Neural crest cell (in vitro differentiated cells): ENCODE results near the gene AZI2. TPM values are rescaled to one million over a fixed set of nuclear protein-coding genes. Genes with fewer than 3 reads are reported as not detected.

Experiments
- DNase-seq: peaks from one replicate; pipeline ENCODE4 v3.0.0; 2021; ENCODE audit warnings: low read depth, mixed read lengths, low spot score
- H3K27ac Mint-ChIP-seq: one replicate; pipeline ENCODE4 v1.8.0; 2021; ENCODE audit warnings: mild to moderate bottlenecking, mixed read lengths; ENCODE audit not compliant: unreplicated experiment
- H3K27me3 Mint-ChIP-seq: 2 replicates; pipeline ENCODE4 v1.8.0; 2021; ENCODE audit warnings: low read depth, mild to moderate bottlenecking, mixed read lengths
- H3K36me3 Mint-ChIP-seq: 2 replicates; pipeline ENCODE4 v1.8.0; 2021; ENCODE audit warnings: low read depth, mild to moderate bottlenecking, mixed read lengths
- H3K4me1 Mint-ChIP-seq: 2 replicates; pipeline ENCODE4 v1.8.0; 2021; ENCODE audit warnings: mixed read lengths
- H3K4me3 Mint-ChIP-seq: one replicate; pipeline ENCODE4 v1.8.0; 2021; ENCODE audit warnings: mild to moderate bottlenecking, mixed read lengths
- H3K9me3 Mint-ChIP-seq: 2 replicates; pipeline ENCODE4 v1.8.0; 2021; ENCODE audit warnings: mixed read lengths
- CTCF ChIP-seq: fragments of 200-600 bp; sonication (generic); conservative IDR thresholded peaks from 2 replicates; pipeline ENCODE4 v1.5.0; 2021; ENCODE audit warnings: antibody characterized with exemption, mild to moderate bottlenecking
- total RNA-seq: library from RNA; stranded (reverse); gene quantifications from 2 replicates; pipeline ENCODE4 v1.2.1, GENCODE V29; 2021

Gene AZI2
- total RNA-seq, 1 donor from 2014 or later = 61.0 TPM

GRCh38 chr3:28292622-28293021, 56.0 kb downstream of the AZI2 start:
- H3K4me3 Mint-ChIP-seq = no peak overlapping the region
- no peak for TF ChIP-seq CTCF
- peaks cover 4% of the 10 kb centered on the region for H3K4me1 Mint-ChIP-seq
- no peaks in the 10 kb centered on the region for H3K27me3 Mint-ChIP-seq
- peaks cover 2% of the 10 kb centered on the region for H3K36me3 Mint-ChIP-seq
- no peaks in the 10 kb centered on the region for H3K9me3 Mint-ChIP-seq
- no peak overlapping the region for H3K27ac Mint-ChIP-seq
- DNase-seq = no peak

- H3K9me3 Mint-ChIP-seq = no peaks in the 10 kb centered on the region
- peaks cover 2% of the 10 kb centered on the region for H3K36me3 Mint-ChIP-seq
- no peaks in the 10 kb centered on the region for H3K27me3 Mint-ChIP-seq
- DNase-seq = no peak
- H3K4me1 Mint-ChIP-seq = peaks cover 4% of the 10 kb centered on the region
- H3K27ac Mint-ChIP-seq = no peak overlapping the region
- TF ChIP-seq CTCF = no peak
- H3K4me3 Mint-ChIP-seq = no peak overlapping the region
These were observed 57.0 kb downstream of the AZI2 start for GRCh38 chr3:28291577-28291976.

- Mint-ChIP-seq H3K4me3 (no peak overlapping the region), H3K36me3 (peaks cover 2% of the 10 kb centered on the region), H3K4me1 (peaks cover 4% of the 10 kb centered on the region), H3K9me3 (no peaks in the 10 kb centered on the region), H3K27ac (no peak overlapping the region), H3K27me3 (no peaks in the 10 kb centered on the region)
- TF ChIP-seq CTCF = no peak
- DNase-seq = no peak
These were observed 57.7 kb downstream of the AZI2 start for GRCh38 chr3:28290863-28291300.

GRCh38 chr3:28287046-28287445, 61.6 kb downstream of the AZI2 start:
- H3K27ac Mint-ChIP-seq = no peak overlapping the region
- TF ChIP-seq CTCF = no peak

GRCh38 chr3:28286595-28286994, 62.0 kb downstream of the AZI2 start:
- peak; percentile 70 for TF ChIP-seq CTCF
- DNase-seq = no peak
- Mint-ChIP-seq H3K27me3 (no peaks in the 10 kb centered on the region), H3K9me3 (no peaks in the 10 kb centered on the region), H3K27ac (no peak overlapping the region), H3K36me3 (peaks cover 1% of the 10 kb centered on the region), H3K4me1 (peaks cover 2% of the 10 kb centered on the region), H3K4me3 (no peak overlapping the region)

More at GRCh38 chr3:28287046-28287445, 61.6 kb downstream of the AZI2 start:
- no peak for DNase-seq
- Mint-ChIP-seq H3K4me1 (peaks cover 4% of the 10 kb centered on the region), H3K9me3 (no peaks in the 10 kb centered on the region), H3K27me3 (no peaks in the 10 kb centered on the region), H3K36me3 (peaks cover 2% of the 10 kb centered on the region), H3K4me3 (no peak overlapping the region)

GRCh38 chr3:28280781-28281180, 67.8 kb downstream of the AZI2 start:
- Mint-ChIP-seq H3K4me3 (no peak overlapping the region), H3K27ac (no peak overlapping the region), H3K9me3 (no peaks in the 10 kb centered on the region), H3K4me1 (no peaks in the 10 kb centered on the region), H3K36me3 (peaks cover 5% of the 10 kb centered on the region), H3K27me3 (no peaks in the 10 kb centered on the region)
- no peak for DNase-seq
- no peak for TF ChIP-seq CTCF
